NCI-H2029 treated with DMSO at 0.1 percent for 48 hours (cell line): ENCODE measurements around the gene FANCC.
A peak's percentile ranks its signal among the peaks of the same experiment; 100 is the strongest.

ENCODE experiments used
- DNase-seq: peaks from one replicate; lab custom pipeline; 2025; lab: John Stamatoyannopoulos, UW

The FANCC gene

GRCh38 chr9:95189251-95190098, 128.0 kb downstream of the FANCC start:
- no peak for DNase-seq

- DNase-seq, result no peak
These were observed 129.1 kb downstream of the FANCC start for GRCh38 chr9:95188459-95188858.

- no peak for DNase-seq
These were observed 131.6 kb downstream of the FANCC start for GRCh38 chr9:95185956-95186355.

- no peak for DNase-seq
These were observed 134.5 kb downstream of the FANCC start for GRCh38 chr9:95182854-95183563.

GRCh38 chr9:95181835-95182234, 135.7 kb downstream of the FANCC start:
- no peak for DNase-seq

- DNase-seq, result no peak
These were observed 136.2 kb downstream of the FANCC start for GRCh38 chr9:95181226-95181818.

- DNase-seq, result no peak
These were observed 139.9 kb downstream of the FANCC start for GRCh38 chr9:95177617-95178016.

GRCh38 chr9:95176755-95177319, 140.7 kb downstream of the FANCC start:
- DNase-seq, result no peak

GRCh38 chr9:95175523-95175922, 142.0 kb downstream of the FANCC start:
- no peak for DNase-seq

GRCh38 chr9:95174038-95174437, 143.5 kb downstream of the FANCC start:
- no peak for DNase-seq

- no peak for DNase-seq
These were observed 145.9 kb downstream of the FANCC start for GRCh38 chr9:95171596-95171995.

- no peak for DNase-seq
These were observed 146.5 kb downstream of the FANCC start for GRCh38 chr9:95171001-95171400.

GRCh38 chr9:95167998-95168397, 149.5 kb downstream of the FANCC start:
- DNase-seq, result peak; percentile 63

- no peak for DNase-seq
These were observed 152.5 kb downstream of the FANCC start for GRCh38 chr9:95165004-95165403.

GRCh38 chr9:95157481-95158151, 159.9 kb downstream of the FANCC start:
- DNase-seq, result no peak

- DNase-seq, result no peak
These were observed 161.4 kb downstream of the FANCC start for GRCh38 chr9:95156074-95156473.

- no peak for DNase-seq
These were observed 162.3 kb downstream of the FANCC start for GRCh38 chr9:95155220-95155619.

GRCh38 chr9:95150903-95151302, 166.6 kb downstream of the FANCC start:
- peak; percentile 94 for DNase-seq

GRCh38 chr9:95148208-95148520, 169.3 kb downstream of the FANCC start:
- no peak for DNase-seq

GRCh38 chr9:95147452-95148207, 169.9 kb downstream of the FANCC start:
- DNase-seq, result no peak
